HepG2 (cell line): ENCODE data around the gene PARN. TPM values are rescaled to one million over a fixed set of nuclear protein-coding genes. Genes with fewer than 3 reads are reported as not detected.
A peak's percentile ranks its signal among the peaks of the same experiment; 100 is the strongest.

Source experiments
- ARNT2 ChIP-seq: sonication (generic); formaldehyde crosslinking; IDR thresholded peaks from 2 replicates; pipeline ENCODE4 v1.8.0; 2022; ENCODE audit warnings: mild to moderate bottlenecking, low read depth, missing genetic modification reagents, moderate library complexity
- DPF2 ChIP-seq: sonication (generic); formaldehyde crosslinking; IDR thresholded peaks from 2 replicates; pipeline ENCODE4 v1.4.0; 2020; ENCODE audit warnings: mild to moderate bottlenecking, low read depth, missing genetic modification reagents, borderline replicate concordance
- GATAD2A ChIP-seq: IDR thresholded peaks from 2 replicates; pipeline ENCODE4 v1.6.1; 2016
- HDAC1 ChIP-seq: sonication (generic); formaldehyde crosslinking; IDR thresholded peaks from 2 replicates; pipeline ENCODE4 v1.5.1; 2020; ENCODE audit warnings: mild to moderate bottlenecking, missing genetic modification reagents
- HMG20A ChIP-seq: IDR thresholded peaks from 2 replicates; pipeline ENCODE4 v1.6.1; 2016; ENCODE audit warnings: borderline replicate concordance
- KDM1A ChIP-seq: IDR thresholded peaks from 2 replicates; pipeline ENCODE4 v1.6.1; 2016; ENCODE audit warnings: missing compliant biosample characterization
- MED1 ChIP-seq: sonication (generic); formaldehyde crosslinking; IDR thresholded peaks from 2 replicates; pipeline ENCODE4 v1.4.0; 2020; ENCODE audit warnings: missing genetic modification reagents
- MIXL1 ChIP-seq: IDR thresholded peaks from 2 replicates; pipeline ENCODE4 v1.6.1; 2016
- PHB2 ChIP-seq: fragments of 450-650 bp; IDR thresholded peaks from 2 replicates; pipeline ENCODE4 v1.6.1; 2018; ENCODE audit not compliant: partially characterized antibody
- SIX4 ChIP-seq: sonication (generic); formaldehyde crosslinking; IDR thresholded peaks from 2 replicates; pipeline ENCODE4 v1.4.0; 2020; ENCODE audit warnings: missing genetic modification reagents
- TAF1 ChIP-seq: sonication (generic); formaldehyde crosslinking; IDR thresholded peaks from 2 replicates; pipeline ENCODE4 v1.4.0; 2020; ENCODE audit warnings: missing genetic modification reagents
- TCF7 ChIP-seq: sonication (generic); IDR thresholded peaks from 2 replicates; pipeline ENCODE4 v1.6.1; 2016; ENCODE audit warnings: antibody characterized with exemption, low read depth
- ZFP36 ChIP-seq: fragments of 150-350 bp; IDR thresholded peaks from 2 replicates; pipeline ENCODE4 v1.6.1; 2018; ENCODE audit warnings: borderline replicate concordance, low read length, low read depth; ENCODE audit not compliant: partially characterized antibody
- ZMYM2 ChIP-seq: sonication (generic); formaldehyde crosslinking; IDR thresholded peaks from 2 replicates; pipeline ENCODE4 v1.8.0; 2022; ENCODE audit warnings: mild to moderate bottlenecking, missing genetic modification reagents
- ZMYM3 ChIP-seq: sonication (generic); formaldehyde crosslinking; IDR thresholded peaks from 2 replicates; pipeline ENCODE4 v1.5.1; 2020; ENCODE audit warnings: mild to moderate bottlenecking, missing genetic modification reagents
- ZNF337 ChIP-seq: sonication (generic); formaldehyde crosslinking; IDR thresholded peaks from 2 replicates; pipeline ENCODE4 v1.5.1; 2020; ENCODE audit warnings: missing genetic modification reagents, low read depth, mild to moderate bottlenecking, borderline replicate concordance
- ZSCAN29 ChIP-seq: sonication (generic); formaldehyde crosslinking; conservative IDR thresholded peaks from 2 replicates; pipeline ENCODE4 v1.4.0; 2020; ENCODE audit warnings: mild to moderate bottlenecking, missing genetic modification reagents
- polyA plus RNA-seq, 8 experiments: library from polyadenylated mRNA; depleted of rRNA in 3 of 8; stranded (reverse) in 7 of 8; unstranded in 1 of 8; fragments of >200 nt; fragmentation: Illumina TruSeq in 4 of 8; extraction: Trizol in 4 of 8; gene quantifications; 2 replicates each; pipeline versions ENCODE4 v1.2.1 to v1.2.3, GENCODE V29; 2011 to 2016; ENCODE audit warnings: low read depth in 4 of 8, missing spikeins in 1 of 8, mixed read lengths in 1 of 8; ENCODE audit not compliant: insufficient read depth in 1 of 8
- total RNA-seq, 5 experiments: library from RNA; depleted of rRNA; stranded (reverse); fragments of >200 nt; fragmentation: Illumina TruSeq; extraction: Trizol; gene quantifications; 2 replicates each; pipeline ENCODE4 v1.2.3, GENCODE V29; 2016; ENCODE audit warnings: low read depth in 1 of 5
- TF ChIP-seq, protein P1 (sequence below): sonication (generic); formaldehyde crosslinking; IDR thresholded peaks from 2 replicates; pipeline ENCODE4 v1.8.1; 2022; ENCODE audit warnings: mild to moderate bottlenecking, missing genetic modification reagents
- TF ChIP-seq, protein P2 (sequence below): IDR thresholded peaks from 2 replicates; pipeline ENCODE4 v1.6.1; 2018; ENCODE audit warnings: missing genetic modification reagents
- TF ChIP-seq, protein P3 (sequence below), 2 experiments: sonication (generic) in 1 of 2; formaldehyde crosslinking in 1 of 2; IDR thresholded peaks; 2 replicates each; pipeline versions ENCODE4 v1.4.0 to v1.6.1; 2018 to 2020; ENCODE audit warnings: missing genetic modification reagents in 2 of 2, borderline replicate concordance in 1 of 2, low read depth in 1 of 2, mild to moderate bottlenecking in 1 of 2, missing biosample characterization in 1 of 2
- TF ChIP-seq, protein P4 (sequence below): sonication (generic); formaldehyde crosslinking; IDR thresholded peaks from 2 replicates; pipeline ENCODE4 v1.4.0; 2020; ENCODE audit warnings: mild to moderate bottlenecking, missing genetic modification reagents, borderline replicate concordance

Gene PARN
- total and polyA plus RNA-seq, 2 of the 13 experiments (the other 11 are each of a cell fraction or from before 2014, with no cell fraction given), result 13.3 to 47.6 TPM

DNA sequence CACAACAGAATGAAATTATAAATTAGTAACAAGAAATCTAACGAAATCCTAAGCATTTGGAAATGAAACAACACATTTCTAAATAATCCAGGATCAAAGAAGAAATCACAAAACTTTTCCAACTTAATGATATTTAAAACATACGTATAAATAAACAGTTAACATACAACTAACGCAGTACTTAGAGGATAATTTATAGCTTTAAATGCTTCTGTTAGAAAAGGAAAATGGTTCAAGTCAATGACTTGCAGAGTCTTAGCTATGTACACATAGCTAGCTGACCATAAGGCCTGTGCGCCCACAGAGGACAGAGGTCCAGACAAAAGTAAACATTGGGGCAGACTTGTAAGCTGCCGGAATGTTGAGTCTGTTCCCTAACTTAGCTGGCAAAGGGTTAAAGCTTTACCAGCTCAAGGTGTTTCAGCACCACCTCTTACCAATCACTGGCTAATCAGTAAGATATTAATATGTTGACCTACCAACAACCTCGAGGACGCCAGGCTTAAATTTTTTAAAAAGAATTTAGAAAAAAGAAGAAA, 84.6 kb downstream of the PARN start (continued):
- TF ChIP-seq, protein P1, sequence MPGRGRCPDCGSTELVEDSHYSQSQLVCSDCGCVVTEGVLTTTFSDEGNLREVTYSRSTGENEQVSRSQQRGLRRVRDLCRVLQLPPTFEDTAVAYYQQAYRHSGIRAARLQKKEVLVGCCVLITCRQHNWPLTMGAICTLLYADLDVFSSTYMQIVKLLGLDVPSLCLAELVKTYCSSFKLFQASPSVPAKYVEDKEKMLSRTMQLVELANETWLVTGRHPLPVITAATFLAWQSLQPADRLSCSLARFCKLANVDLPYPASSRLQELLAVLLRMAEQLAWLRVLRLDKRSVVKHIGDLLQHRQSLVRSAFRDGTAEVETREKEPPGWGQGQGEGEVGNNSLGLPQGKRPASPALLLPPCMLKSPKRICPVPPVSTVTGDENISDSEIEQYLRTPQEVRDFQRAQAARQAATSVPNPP (CRISPR knock-in tag), result peak; percentile 64
- TF ChIP-seq MIXL1, result peak; percentile 95
- TF ChIP-seq GATAD2A (CRISPR knock-in tag), result peak; percentile 100
- peak; percentile 84 for TF ChIP-seq ZSCAN29 (CRISPR knock-in tag)
- TF ChIP-seq, protein P2, sequence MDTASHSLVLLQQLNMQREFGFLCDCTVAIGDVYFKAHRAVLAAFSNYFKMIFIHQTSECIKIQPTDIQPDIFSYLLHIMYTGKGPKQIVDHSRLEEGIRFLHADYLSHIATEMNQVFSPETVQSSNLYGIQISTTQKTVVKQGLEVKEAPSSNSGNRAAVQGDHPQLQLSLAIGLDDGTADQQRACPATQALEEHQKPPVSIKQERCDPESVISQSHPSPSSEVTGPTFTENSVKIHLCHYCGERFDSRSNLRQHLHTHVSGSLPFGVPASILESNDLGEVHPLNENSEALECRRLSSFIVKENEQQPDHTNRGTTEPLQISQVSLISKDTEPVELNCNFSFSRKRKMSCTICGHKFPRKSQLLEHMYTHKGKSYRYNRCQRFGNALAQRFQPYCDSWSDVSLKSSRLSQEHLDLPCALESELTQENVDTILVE (CRISPR knock-in tag), result peak; percentile 89
- no peak for TF ChIP-seq PHB2
- TF ChIP-seq ZMYM2 (CRISPR knock-in tag), result 0 out of 2 replicates have a peak, but pooled peaks have one; percentile 9
- peak; percentile 98 for TF ChIP-seq HMG20A (CRISPR knock-in tag)
- TF ChIP-seq TAF1, result no peak
- TF ChIP-seq ZFP36, result no peak
- peak; percentile 89 for TF ChIP-seq KDM1A (CRISPR knock-in tag)
- peak; percentile 87 for TF ChIP-seq MED1 (CRISPR knock-in tag)
- TF ChIP-seq TCF7, result peak; percentile 85
- TF ChIP-seq ZNF337, result no peak
- TF ChIP-seq HDAC1, result peak; percentile 95
- TF ChIP-seq ARNT2 (CRISPR knock-in tag), result peak; percentile 68; the same call in 1 of the 2 replicates
- TF ChIP-seq, protein P3, sequence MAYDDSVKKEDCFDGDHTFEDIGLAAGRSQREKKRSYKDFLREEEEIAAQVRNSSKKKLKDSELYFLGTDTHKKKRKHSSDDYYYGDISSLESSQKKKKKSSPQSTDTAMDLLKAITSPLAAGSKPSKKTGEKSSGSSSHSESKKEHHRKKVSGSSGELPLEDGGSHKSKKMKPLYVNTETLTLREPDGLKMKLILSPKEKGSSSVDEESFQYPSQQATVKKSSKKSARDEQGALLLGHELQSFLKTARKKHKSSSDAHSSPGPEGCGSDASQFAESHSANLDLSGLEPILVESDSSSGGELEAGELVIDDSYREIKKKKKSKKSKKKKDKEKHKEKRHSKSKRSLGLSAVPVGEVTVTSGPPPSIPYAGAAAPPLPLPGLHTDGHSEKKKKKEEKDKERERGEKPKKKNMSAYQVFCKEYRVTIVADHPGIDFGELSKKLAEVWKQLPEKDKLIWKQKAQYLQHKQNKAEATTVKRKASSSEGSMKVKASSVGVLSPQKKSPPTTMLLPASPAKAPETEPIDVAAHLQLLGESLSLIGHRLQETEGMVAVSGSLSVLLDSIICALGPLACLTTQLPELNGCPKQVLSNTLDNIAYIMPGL (CRISPR knock-in tag; IDR thresholded peaks at IDR 0.05; ENCODE audit: borderline replicate concordance in 1 of 2, low read depth in 1 of 2), result peak; percentile 41 to 71; a peak in 3 of 4 replicates
- TF ChIP-seq SIX4 (CRISPR knock-in tag), result peak; percentile 69
- peak; percentile 96 for TF ChIP-seq ZMYM3
- peak; percentile 98 for TF ChIP-seq DPF2
- TF ChIP-seq, protein P4, sequence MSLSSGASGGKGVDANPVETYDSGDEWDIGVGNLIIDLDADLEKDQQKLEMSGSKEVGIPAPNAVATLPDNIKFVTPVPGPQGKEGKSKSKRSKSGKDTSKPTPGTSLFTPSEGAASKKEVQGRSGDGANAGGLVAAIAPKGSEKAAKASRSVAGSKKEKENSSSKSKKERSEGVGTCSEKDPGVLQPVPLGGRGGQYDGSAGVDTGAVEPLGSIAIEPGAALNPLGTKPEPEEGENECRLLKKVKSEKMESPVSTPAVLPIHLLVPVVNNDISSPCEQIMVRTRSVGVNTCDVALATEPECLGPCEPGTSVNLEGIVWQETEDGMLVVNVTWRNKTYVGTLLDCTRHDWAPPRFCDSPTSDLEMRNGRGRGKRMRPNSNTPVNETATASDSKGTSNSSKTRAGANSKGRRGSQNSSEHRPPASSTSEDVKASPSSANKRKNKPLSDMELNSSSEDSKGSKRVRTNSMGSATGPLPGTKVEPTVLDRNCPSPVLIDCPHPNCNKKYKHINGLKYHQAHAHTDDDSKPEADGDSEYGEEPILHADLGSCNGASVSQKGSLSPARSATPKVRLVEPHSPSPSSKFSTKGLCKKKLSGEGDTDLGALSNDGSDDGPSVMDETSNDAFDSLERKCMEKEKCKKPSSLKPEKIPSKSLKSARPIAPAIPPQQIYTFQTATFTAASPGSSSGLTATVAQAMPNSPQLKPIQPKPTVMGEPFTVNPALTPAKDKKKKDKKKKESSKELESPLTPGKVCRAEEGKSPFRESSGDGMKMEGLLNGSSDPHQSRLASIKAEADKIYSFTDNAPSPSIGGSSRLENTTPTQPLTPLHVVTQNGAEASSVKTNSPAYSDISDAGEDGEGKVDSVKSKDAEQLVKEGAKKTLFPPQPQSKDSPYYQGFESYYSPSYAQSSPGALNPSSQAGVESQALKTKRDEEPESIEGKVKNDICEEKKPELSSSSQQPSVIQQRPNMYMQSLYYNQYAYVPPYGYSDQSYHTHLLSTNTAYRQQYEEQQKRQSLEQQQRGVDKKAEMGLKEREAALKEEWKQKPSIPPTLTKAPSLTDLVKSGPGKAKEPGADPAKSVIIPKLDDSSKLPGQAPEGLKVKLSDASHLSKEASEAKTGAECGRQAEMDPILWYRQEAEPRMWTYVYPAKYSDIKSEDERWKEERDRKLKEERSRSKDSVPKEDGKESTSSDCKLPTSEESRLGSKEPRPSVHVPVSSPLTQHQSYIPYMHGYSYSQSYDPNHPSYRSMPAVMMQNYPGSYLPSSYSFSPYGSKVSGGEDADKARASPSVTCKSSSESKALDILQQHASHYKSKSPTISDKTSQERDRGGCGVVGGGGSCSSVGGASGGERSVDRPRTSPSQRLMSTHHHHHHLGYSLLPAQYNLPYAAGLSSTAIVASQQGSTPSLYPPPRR (CRISPR knock-in tag), result peak; percentile 90
